Activated effector memory CD4-positive, alpha-beta T cell treated with Interleukin-2 at 50 U/mL for 16 hours (primary cell): ENCODE data around the gene CACNB1.

Experiments
- DNase-seq: peaks from one replicate; pipeline ENCODE4 v3.0.0-alpha.2; 2020

CACNB1 gene

DNA sequence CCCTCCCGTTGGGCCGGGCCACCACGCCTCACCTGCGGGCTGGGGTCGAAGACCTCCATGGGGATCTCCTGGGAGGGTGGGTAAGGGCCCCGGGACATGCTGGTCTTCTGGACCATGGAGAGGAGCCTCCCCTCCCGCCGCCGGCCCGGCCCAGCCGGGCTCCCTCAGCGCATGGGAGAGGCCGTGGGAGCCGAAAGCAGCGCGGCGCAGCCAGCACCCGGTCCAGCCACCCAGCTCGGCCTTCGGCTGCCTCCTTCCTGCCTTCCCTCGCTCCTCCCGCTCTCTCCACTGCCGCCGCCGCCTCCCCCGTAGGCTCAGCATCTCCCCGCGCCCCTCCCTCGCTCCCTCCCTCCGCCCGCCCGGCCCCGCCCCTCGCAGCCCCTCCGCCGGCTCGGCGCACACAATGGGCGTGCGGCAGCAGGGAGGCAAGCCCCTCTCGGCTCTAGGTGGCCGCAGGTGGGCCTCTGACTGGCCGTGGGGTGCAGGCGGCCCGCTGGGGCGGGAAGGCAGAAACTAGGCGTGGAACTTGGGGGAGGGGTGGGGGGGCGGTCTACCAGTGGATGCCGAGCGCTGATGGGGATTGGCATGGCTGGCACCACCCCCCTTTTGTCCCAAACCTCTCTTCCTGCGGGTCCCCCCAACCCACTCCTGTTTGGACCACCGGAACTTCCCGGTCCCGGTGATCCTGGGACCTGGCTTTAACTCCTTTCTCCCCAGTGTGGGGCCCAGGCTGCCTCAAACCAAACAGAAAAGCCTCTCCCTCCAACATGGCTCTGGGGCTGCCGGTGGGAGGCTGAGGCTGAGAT lies at the start of gene CACNB1:
TSS of gene CACNB1 (minus strand) at position 290 of the 806 bp plus-strand sequence. CDS start at position 116, 174 bp downstream.
- DNase-seq, result peak; percentile 58

DNA sequence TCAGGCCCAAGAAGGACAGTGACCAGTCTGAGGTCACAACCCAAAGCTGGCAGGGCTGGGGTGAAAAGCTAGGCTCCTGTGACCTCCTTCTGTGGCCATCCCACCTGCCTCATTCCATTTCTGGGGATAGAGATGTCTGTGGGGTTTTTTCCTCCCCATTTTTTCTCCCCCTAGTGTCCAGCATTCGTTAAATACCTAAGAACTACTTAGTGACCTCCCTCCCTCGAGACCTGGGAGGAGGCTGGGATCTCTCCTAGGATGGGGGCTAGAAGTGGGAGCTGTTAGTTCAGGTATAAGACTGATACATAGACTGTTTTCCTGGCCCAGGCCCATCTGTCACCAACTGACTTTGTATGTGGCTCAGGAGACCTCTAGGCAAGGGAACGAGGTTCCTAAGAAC lies 48.8 kb upstream of the CACNB1 start:
- no peak for DNase-seq

DNA sequence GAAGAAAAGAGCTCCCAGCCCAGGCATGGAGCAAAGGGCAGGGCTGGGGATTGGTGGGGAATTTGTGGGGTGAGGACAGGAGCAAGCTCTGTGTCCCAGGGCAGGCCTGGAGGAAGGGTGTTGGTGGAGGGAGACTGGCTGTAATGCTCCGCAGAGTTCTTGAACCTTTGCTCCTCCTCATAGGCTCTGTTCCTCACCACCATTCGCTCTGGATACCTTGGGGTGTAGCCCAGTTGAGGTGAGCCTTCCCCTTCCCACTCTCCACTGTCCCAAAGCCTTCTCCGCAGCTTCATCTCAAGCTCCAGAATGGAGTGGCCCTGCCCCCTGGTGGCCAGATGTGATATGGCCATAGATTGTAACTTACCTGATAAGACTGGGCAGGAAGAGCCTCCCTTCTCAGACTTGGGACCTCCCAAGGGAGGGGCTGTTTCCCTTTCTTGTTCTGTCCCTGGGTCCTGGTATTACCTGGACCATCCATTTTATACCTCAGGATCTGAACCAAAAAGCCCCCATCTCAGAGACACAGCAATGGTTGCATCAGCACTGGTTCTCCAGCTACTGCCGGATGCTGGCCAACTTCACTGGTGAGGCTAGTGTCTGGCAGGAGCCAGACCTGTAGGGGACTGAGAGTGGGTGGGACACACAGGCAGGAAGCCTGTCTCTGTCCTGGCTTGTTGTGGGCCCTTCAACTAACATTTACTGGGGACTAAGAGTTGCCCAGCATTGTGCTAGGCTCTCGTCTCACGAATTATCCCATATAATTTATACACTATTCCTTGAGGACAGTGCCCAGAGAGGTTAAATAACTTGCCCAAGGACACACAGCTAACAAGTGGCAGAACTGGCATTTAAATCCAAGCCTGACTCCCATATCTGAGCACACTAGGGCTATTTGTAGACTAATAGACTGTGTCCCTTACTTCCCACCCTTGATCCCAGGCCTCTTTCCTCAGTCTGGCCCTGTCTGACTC lies 47.4 kb upstream of the CACNB1 start:
- peak; percentile 72 for DNase-seq

DNA sequence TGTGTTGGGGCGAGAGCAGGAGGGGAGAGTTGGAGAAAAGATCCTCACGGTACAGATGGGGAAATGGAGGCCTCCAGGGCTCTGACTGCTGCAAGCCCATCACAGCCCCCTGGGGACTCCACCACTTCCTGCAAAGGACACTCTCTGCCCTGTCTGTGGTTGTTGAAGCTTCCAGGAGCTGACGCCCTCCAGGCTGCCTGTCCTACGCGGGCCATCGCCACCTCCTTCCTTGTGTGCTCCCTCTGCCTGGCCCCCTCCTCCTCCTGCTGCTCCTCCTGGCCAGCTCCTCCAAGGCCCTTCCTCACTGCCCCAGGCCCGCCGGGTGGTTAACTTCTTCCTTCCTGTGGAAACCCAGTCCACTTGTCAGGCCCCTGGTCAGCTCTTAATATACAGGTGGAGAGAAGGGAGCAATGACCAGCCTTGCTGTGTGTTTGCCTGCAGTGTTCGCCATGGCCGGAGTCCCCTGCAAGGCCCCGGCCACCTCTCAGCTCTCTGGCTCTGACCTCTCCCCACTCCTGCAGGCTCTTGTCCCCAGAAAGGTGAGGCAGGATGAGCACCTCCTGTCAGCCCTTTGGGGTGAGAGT lies 46.6 kb upstream of the CACNB1 start:
- DNase-seq, result no peak

DNA sequence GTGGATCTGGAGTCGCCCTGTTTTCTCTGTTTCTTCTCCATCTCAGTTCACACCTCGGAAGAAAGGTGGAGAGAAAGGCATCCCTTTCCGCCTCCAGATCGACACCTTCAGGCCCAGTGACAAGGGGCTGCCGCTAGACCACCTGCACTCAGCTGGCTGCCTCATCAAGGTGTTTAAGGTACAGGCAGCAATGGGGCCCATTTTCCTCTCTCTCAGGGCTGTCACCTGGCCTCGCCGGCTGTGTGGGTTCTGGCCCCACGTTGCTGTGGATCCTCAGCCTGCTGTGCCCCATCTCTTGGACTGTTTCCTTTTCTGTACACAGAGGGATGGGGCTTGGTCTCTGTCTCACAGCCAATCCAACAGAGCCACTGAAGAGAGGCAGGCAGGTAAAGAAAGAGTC lies 45.7 kb upstream of the CACNB1 start:
- DNase-seq, result no peak

DNA sequence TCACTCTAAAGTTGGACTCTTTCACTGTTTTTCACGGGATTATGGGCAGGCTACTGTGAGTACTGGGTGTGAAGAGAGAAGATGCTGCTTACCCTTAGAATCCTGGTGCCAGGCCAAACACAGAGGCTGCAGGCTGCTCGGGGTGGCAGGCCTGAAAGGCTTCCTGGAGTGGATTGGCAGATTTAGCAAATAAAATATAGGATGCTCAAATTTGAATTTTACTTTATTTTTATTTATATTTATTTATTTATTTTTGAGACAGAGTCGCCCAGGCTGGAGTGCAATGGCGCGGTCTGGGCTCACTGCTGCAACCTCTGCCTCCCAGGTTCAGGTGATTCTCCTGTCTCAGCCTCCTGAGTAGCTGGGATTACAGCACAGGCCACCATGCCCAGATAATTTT lies 43.2 kb upstream of the CACNB1 start:
- no peak for DNase-seq

DNA sequence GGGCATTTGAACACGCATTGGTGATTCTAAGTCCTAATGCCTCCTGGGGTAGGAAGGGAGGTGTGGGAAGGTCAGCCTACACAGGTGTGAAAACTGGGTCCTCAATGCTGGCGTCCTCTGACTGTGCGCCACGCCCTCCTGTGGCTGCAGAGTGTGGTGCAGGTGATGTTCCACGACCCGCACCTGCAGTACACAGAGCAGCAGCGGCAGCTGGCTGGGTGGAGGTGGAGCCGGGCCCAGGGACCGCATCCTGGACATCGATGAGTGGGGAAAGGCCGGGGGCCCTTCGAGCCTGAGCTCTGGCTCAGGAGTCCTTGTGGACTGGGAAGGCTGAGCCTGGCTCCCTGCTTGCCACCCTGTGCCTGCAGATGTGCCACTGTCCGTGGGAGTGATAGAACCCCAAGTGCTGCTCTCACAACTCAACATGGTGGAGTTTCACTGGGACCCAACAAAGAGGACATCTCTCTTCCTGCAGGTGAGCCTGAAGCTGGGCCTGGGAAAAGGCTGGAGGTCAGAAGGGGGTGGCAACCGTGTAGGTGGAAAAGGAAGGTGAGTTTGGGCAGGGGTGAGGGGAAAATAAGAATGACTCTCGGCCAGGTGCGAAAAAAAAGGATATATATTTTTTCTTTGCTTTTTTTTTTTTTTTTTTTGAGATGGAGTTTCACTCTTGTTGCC lies 42.3 kb upstream of the CACNB1 start:
- peak; percentile 63 for DNase-seq

DNA sequence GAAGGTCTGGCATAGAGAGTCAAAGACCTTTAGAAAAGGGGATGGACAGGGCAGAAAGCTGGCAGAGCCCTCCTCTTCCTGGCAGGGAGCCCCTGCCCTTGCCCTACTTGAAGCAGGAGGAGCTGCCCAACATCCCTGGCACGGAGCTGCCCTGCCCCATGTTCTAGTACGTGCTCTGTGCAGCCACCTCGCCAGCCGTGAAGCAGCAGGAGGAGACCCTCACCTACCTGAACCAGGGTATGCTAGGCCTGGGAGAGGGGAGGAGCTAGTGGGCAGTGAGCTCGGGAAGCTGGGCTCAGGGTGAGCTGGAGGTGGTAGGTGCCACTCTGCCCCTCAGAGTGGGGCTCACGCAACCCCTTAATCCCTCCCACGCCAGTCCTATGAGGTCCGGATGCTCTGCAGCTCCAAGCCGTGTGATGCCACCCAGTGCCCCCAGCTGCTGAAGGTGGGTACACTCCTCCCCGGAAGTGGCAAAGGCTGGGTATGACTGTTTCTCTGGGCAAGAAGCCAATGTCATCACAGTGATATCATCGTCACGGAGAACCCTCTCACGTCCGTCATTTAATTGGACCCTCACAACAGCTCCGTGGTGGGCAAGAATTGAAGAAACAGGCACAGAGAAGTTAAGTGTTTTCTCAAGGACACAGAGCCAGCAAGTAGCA lies 41.0 kb upstream of the CACNB1 start:
- DNase-seq, result peak; percentile 78

DNA sequence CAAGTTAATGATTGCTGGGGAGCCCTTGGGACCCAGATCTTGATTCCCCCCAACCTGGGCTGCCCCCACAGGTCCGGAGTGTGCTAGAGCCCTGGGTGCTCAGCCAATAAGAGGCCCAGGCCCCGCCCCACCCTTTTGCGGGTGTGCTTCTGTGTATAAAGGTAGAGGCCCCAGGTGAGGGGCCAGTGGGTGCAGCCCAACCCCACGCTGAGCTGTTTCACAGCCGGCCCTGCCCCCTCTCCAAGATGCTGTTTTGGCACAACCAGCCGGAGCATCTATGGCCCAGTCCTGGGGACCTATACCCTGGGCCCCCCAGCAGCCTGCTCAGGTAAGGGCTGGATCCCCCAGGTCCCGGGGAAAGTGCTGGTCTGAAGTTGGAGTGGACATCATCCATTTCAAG lies 40.1 kb upstream of the CACNB1 start:
- no peak for DNase-seq

DNA sequence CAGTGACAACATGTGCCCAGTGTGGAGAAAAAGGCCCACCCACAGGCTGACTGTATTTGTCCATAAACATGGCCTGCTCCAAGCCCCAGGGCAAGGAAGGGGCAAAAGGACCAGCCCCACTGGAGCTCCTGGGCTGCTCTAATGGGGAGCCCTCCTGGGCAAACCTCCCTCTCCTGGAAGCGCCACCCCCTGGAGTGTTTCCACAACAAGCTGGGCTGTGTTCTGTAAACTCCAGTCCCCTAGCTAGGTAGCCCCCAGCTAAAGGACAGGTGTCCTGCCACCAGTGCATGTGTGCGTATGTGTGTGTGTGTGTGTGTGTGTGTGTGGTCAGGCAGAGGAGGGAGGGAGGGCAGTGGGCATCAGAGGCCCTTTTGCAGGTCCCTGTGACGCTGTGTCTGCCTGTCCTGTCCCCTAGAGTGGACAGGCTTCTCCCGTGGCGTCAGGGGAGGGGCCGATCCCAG lies 39.5 kb upstream of the CACNB1 start:
- DNase-seq, result no peak

DNA sequence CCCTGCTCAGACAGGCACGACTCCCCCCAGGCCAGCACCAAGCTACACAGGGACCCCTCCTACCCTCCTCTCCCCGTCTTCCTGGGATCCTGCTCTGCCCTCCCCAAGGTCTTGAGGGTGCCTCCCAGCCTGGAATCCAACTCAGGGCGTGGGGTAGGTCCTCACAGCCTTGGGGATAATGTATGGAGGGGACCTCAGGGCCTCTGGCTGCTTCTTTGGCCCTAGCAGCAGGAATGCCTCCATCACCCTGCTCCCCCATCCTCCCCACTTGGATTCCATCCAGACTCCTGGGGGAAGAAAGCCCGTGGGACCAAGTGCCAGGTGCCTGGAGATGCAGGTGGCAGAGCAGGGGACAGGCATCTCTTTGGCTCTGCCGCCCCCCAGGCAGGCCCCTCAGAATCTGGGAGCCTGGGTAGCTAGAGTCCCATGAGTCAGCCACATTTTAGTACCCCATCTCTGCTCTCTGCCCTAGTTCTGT lies 39.0 kb upstream of the CACNB1 start:
- no peak for DNase-seq

DNA sequence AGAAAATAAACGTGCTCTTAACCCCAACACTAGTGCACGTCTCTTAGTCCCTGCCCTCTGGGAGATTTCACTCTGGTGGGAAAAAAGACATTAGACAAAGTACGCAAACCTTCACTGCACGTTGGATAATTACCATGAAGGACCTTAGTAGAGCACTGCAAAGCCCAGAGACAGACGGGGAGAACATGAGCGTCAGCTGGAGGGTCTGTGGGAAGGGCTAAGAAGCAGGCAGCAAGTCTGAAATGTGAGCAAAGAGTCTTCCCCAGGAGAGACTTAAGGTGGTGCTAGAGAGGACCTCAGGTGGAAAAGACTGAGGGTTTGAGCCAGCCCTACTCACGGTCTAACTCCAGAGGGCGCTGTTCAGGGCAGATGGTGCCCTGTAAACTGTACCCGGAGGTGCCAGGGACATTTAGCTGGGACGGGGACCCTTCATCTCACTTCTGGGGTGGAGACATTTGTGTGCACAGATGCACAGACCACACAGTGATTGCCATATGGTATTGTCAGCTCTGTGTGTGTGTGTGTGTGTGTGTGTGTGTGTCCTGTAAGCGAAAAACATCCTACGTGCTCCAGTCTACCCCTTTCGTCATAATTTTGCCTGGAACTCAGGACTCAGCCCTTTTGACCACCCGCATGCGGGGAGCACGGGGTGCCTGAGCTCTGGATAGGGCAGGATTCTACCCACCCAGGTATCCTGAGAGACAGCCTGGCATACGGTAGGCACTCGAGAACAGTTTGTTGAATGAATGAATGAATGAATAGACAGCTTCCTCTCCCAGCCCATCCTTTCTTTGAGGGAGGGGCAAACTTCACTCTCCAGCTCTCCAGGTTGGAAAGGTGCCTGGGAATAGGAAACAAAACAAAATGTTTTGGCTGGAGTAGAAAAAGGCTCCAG lies 38.3 kb upstream of the CACNB1 start:
- DNase-seq, result peak; percentile 21

DNA sequence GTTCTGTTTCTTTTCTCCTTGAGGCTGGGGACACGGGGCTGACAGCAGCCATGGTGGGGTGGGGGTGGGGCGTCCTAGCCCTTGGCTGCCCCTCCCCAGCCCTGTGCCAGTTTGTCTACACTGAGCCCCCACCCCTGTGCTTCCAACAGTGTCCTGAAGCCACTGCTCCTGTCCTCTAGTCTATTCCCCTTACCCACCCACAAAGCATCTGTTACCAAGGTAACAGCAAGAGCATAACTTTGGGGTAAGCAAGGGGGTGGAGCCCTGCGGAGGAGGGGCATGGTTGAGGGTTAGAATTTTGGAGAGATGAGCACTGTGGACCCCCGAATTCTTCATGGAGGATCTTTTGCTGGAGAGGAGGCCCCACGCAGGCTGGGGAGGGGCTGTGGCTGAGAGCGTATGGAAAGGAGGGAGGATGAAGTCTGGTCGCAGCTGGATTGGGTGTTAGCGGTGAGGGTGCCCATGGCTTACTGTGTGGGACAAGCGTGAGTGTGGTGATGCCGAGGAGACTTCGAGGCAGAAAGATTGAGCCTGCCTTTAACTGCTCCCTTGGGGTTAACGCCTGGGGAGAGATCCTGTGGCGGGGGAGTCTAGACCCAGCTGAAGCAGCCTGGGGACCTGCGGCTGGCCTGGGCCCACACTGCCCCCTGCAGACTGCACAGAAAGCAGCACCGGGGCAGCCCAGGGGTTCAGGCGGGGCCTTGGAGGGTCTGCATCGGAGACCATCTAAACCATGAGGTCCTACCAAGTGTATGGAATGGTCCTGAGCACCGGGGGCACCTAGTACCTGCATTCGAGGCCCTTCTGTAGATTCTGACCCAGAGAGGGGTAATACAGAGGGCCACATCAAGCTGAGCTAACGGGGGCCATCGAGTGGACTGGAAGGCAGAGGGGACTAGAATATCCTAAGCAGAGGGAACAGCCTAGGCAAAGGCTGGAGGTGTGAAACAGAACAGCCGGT lies 34.4 kb upstream of the CACNB1 start:
- peak; percentile 25 for DNase-seq

DNA sequence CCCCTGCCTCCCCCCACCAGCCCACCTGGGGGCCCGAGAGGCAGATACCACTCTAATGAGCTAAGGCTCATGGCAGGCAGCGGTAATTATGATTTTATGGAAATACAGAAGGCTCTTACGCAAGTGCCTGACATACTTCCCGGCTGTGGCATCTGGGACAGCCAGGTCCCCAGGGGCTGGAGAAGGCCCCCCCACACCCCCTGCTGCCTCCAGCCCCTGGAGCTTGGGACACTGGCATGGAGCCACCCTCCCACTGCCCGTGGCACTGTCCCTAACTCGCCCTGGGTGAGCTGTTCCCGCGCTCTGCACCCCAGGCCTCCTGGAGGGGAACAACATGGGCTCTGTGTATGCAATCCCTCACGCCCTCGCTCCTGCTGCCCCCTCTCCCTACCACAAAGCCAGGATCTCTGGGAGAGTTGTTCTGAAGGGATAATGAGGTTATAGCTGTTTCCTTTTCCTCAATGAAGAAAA lies 33.7 kb upstream of the CACNB1 start:
- no peak for DNase-seq

DNA sequence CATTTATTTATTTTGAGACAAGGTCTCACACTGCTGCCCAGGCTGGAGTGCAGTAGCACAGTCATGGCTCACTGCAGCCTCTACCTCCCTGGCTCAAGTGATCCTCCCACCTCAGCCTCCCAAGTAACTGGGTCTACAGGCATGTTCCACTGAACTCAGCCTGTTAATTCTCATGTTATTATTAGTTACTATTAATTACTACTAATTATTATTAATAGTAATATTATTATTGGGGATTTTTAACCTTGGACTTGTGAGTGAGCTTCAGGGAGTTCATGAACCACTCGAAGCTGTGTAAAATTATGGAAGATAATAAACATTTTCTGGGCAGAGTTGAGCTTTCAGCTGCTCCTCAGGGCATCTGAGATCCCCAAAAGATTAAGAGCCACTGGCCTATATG lies 32.9 kb upstream of the CACNB1 start:
- DNase-seq, result no peak

DNA sequence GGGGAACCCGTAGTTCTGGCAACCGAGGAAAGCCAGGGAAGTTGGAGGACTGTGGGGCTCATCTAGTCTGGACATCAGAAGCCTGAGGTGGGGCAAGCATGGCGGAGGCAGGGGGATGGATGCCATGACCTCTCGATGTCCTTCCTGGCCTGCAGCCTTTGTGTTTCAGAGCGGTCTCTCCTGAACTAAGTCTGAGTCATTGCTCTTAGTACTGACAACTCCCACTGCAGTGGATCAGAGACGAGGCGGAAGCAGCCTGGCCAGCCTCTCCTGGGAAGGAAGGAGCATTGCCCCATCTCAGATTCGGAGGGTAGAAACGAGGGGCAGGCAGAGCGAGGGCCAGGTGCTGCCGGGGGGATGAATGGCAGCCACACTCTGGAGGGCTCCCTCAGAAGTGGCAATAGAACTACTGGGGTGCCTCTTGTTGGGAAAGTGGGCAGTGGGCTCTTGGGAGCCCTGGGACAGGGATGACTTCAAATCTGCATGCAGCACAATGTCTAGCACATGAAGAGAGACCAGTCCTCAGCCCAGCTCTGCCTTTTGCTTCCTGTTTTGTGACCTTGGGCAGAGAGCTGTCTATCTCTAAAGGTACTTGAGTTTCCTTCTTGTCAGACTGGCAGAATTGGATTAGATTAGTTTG lies 31.9 kb upstream of the CACNB1 start:
- DNase-seq, result no peak

DNA sequence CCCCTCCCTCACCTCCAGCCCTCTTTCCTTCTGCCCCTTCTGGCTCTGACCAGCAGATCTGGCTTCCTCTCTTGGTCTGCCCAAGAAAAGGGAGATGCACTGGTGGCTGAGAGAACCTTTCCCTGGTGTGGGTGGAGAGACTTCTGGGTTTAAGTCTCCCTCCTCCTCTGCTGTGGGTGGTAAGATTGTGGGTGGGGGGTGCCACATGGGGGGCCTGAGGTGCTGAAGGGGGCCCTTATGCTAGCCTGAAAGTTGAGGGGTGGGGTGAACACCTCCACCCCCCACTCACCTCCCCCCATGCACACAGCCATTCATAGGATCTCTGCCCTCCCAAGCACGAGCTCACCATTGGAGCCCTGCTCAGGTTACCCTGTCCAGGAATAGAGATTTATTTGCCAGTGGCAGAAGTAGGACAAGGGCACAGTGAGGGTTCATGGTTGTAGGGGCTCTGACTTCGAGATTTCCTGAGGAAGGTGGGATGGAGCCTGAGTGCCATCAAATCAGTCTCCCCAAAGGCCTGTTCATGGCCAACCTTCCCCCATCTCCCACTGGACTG lies 30.0 kb upstream of the CACNB1 start:
- no peak for DNase-seq

DNA sequence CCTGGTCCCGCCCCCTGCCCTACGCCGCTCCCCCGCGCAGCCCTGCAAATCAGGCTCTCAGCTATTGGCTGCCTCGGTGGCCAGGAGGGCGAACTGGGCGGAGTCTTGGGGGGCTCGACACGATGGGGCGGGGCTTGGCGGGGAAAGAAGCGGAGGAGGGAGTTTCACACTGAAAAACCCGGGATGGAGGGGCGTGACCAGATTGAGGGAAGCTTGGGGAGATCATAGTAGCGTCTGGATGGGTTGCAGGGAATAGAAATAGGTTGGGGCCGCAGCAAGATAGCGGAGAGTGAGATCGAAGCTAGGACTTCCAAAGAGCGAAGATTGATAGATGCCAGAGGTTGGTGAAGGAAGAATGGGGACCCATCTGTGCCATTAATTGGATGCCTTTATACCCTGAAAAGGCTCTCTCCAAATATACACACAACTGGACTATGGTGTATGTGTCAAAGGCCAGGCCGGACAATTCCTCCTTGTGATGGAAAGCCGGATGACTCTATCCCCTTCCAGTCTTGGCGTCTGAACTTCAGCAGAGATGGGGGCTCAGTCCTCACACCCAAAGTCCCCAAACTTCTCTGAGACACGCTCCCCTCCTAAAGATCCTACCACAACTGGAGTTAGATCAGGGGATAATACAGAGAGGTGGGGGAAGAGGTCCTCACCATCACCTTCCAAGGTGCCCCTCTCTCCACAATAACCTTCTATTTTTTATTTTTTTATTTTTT lies 28.7 kb upstream of the CACNB1 start:
- no peak for DNase-seq
